Esophagus muscularis mucosa (tissue), 4 donors: ENCODE data around the gene PPIL1. TPM values are rescaled to one million over a fixed set of nuclear protein-coding genes. Genes with fewer than 3 reads are reported as not detected.

Source experiments
- DNase-seq: peaks from one replicate; pipeline ENCODE4 v3.0.0-alpha.2; 2017; ENCODE audit errors: extremely low spot score
- H3K27ac ChIP-seq, 4 donors: fragments of 200-600 bp; sonication (generic); replicated peaks in 1 of 4; 1 replicate in 3 of 4; 2 replicates in 1 of 4; pipeline ENCODE4 v1.5.1; 2016 to 2019; ENCODE audit warnings: mild to moderate bottlenecking in 1 of 4
- H3K27me3 ChIP-seq, 4 donors: fragments of 200-600 bp; sonication (generic); one replicate each; pipeline versions ENCODE4 v1.5.1 to v1.6.0; 2016 to 2019
- H3K36me3 ChIP-seq, 4 donors: fragments of 200-600 bp; sonication (generic); one replicate each; pipeline ENCODE4 v1.5.1; 2016 to 2019
- H3K4me1 ChIP-seq, 4 donors: fragments of 200-600 bp; sonication (generic); one replicate each; pipeline ENCODE4 v1.5.1; 2016 to 2019
- H3K4me3 ChIP-seq, 4 donors: fragments of 200-600 bp; sonication (generic); 1 replicate in 2 of 4; 2 replicates in 2 of 4; pipeline ENCODE4 v1.5.1; 2016 to 2019; ENCODE audit warnings: mild to moderate bottlenecking in 4 of 4, moderate library complexity in 1 of 4
- H3K9me3 ChIP-seq, 4 donors: fragments of 200-600 bp; sonication (generic); 1 replicate in 3 of 4; 2 replicates in 1 of 4; pipeline ENCODE4 v1.5.1; 2016 to 2019
- EP300 ChIP-seq: sonication (generic); formaldehyde crosslinking; IDR thresholded peaks from one replicate; pipeline ENCODE4 v1.6.1; 2017; ENCODE audit warnings: antibody characterized with exemption
- POLR2A ChIP-seq: fragments of 450-650 bp; IDR thresholded peaks from one replicate; pipeline ENCODE4 v1.6.1; 2017; ENCODE audit warnings: antibody characterized with exemption, moderate library complexity, mild to moderate bottlenecking, low read depth
- POLR2AphosphoS5 ChIP-seq, 2 donors: sonication (generic); formaldehyde crosslinking; IDR thresholded peaks; one replicate each; pipeline ENCODE4 v1.6.1; 2017; ENCODE audit warnings: antibody characterized with exemption in 2 of 2
- WGBS: methylation state at CpG from one replicate; pipeline ENCODE4 v1.1.5; 2018; 5-methylcytosine and 5-hydroxymethylcytosine counted together
- intact Hi-C: fragments of 100-400 bp; cut with DNase I; formaldehyde crosslinking; loops from one replicate; pipeline ENCODE4 v1.15.1; 2023
- total RNA-seq, 4 donors: library from RNA; depleted of rRNA; stranded (reverse); fragments of >200 nt; gene quantifications; one replicate each; pipeline versions ENCODE4 v1.1.0 to v1.2.1, GENCODE V29; 2016
- TF ChIP-seq, protein P1 (sequence below), 3 experiments: fragments of 200-600 bp in 2 of 3; fragments of 450-650 bp in 1 of 3; sonication (generic) in 2 of 3; IDR thresholded peaks; one replicate each; pipeline ENCODE4 v1.5.1; 2017 to 2019; ENCODE audit warnings: antibody characterized with exemption in 3 of 3, mild to moderate bottlenecking in 2 of 3, moderate library complexity in 1 of 3

The PPIL1 gene
- total RNA-seq, 4 donors from 2014 or later, result 17.6 to 30.3 (median 25.4) TPM

DNA sequence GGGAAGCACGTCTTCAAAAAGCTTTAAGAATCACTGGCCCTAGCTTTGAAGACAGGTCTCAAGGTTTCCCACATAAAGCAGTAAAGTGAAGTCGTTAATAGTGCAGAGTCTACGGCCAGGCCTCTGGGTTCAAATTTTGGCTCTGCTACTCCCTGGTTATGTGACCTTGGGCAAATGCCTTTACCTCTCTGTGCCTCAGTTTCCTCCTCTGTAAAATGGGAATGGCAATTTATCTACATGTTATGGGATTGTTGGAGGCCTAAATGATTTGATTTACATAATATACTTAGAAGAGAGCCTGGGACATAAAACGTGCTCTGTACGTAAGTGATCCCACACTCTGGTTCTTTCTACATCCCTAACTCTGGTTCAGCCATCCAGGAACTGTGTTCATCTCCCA lies 67.5 kb downstream of the PPIL1 start:
- no peak overlapping the region for H3K4me3 ChIP-seq
- intact Hi-C loops, result no loop called here
- no peaks in the 10 kb centered on the region for H3K9me3 ChIP-seq
- peaks cover 0 to 5% (median 1%) of the 10 kb centered on the region in 4 donors for H3K4me1 ChIP-seq
- 78% methylated on average over 5 of the region's 5 CpGs for WGBS
- H3K27ac ChIP-seq, result no peak overlapping the region
- no peak for DNase-seq
- peaks cover 0 to 6% (median 0%) of the 10 kb centered on the region in 4 donors for H3K27me3 ChIP-seq
- no peaks in the 10 kb centered on the region for H3K36me3 ChIP-seq
- TF ChIP-seq, protein P1, sequence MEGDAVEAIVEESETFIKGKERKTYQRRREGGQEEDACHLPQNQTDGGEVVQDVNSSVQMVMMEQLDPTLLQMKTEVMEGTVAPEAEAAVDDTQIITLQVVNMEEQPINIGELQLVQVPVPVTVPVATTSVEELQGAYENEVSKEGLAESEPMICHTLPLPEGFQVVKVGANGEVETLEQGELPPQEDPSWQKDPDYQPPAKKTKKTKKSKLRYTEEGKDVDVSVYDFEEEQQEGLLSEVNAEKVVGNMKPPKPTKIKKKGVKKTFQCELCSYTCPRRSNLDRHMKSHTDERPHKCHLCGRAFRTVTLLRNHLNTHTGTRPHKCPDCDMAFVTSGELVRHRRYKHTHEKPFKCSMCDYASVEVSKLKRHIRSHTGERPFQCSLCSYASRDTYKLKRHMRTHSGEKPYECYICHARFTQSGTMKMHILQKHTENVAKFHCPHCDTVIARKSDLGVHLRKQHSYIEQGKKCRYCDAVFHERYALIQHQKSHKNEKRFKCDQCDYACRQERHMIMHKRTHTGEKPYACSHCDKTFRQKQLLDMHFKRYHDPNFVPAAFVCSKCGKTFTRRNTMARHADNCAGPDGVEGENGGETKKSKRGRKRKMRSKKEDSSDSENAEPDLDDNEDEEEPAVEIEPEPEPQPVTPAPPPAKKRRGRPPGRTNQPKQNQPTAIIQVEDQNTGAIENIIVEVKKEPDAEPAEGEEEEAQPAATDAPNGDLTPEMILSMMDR (IDR thresholded peaks at IDR 0.05), result no peak
- TF ChIP-seq EP300 (no peak), POLR2AphosphoS5 (IDR thresholded peaks at IDR 0.05) (no peak), POLR2A (no peak)

DNA sequence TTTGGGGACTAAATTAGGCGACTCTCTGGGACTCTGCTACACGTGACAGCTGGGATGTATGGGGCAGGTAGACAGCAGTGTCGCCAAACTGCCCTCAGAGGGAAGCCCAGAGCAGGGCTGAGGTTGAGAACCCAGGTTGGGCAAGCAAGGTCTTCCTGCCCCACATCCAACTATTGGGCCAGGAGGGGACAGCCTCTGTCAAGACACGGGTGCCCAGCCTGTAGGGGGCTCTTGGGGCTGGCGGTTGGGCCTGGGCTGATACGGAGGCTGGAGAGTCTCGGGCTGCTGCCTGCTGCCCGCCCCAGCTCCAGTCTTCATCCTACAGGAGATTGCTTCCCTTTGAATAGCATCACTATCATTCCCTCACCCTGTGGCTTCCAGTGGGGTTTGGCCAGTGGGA lies 68.7 kb downstream of the PPIL1 start:
- Histone ChIP-seq H3K4me1 (peaks cover 0 to 3% (median 1%) of the 10 kb centered on the region in 4 donors), H3K27ac (no peak overlapping the region), H3K9me3 (no peaks in the 10 kb centered on the region), H3K27me3 (peaks cover 0 to 6% (median 0%) of the 10 kb centered on the region in 4 donors), H3K36me3 (no peaks in the 10 kb centered on the region), H3K4me3 (no peak overlapping the region)
- TF ChIP-seq POLR2A, result no peak
- TF ChIP-seq EP300, result no peak
- TF ChIP-seq, protein P1 (IDR thresholded peaks at IDR 0.05), result no peak
- TF ChIP-seq POLR2AphosphoS5 (IDR thresholded peaks at IDR 0.05), result no peak
- no peak for DNase-seq
- intact Hi-C loops, result no loop called here
- 94% methylated on average over 6 of the region's 8 CpGs for WGBS

DNA sequence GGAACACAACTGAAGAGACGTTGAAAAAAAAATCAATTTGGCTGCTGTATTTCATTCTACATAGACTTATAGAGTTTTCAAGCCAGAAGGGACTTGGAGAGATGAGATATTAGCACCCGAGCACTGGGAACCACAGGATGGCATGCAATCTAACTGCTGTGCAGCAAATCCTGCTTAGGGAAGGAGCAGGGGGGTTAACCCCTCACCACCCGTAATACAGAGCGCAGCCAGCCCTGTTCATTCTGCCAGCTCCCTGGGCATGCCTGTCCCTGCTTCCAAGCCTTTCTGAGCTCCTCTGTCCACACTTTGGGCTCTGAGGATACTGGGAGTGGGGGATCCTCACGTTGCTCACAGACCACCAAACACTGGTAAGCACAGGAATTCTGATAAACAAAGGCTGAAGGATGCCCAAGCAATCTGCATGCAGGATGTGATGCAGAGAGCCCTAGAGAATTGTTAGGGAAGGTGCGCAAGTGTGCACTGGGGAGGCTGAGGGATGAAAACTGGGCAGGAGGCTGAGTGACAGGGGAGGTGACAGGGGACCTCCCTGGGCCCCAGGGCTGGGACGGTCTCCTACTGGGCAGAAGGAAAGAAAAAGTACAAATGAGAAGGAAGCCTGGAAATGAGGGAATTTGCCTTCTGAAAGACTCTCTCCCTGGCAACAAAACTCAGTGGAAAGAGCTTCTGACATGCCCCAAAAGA lies 69.4 kb downstream of the PPIL1 start:
- no peak for DNase-seq
- WGBS, result 68% methylated on average over 7 of the region's 7 CpGs
- H3K27ac ChIP-seq, result no peak overlapping the region
- peaks cover 0 to 6% (median 0%) of the 10 kb centered on the region in 4 donors for H3K27me3 ChIP-seq
- no peak overlapping the region for H3K4me3 ChIP-seq
- H3K36me3 ChIP-seq, result no peaks in the 10 kb centered on the region
- H3K9me3 ChIP-seq, result no peaks in the 10 kb centered on the region
- no peak for TF ChIP-seq POLR2AphosphoS5 (IDR thresholded peaks at IDR 0.05)
- TF ChIP-seq POLR2A, result no peak
- TF ChIP-seq, protein P1 (IDR thresholded peaks at IDR 0.05), result no peak
- TF ChIP-seq EP300, result no peak
- intact Hi-C loops, result no loop called here
- H3K4me1 ChIP-seq, result no peaks in the 10 kb centered on the region

Other genes starting within 250 kb of the PPIL1 start
- gene CDKN1A, start 196.1 kb downstream of the PPIL1 start, total RNA-seq, result 100 to 1,000 TPM in 2 of 4 donors, 10 to 100 TPM in 2; 47.3 to 613 (median 93.3) TPM
- 1 to 10 TPM in 2 of 4 donors, under 1 TPM in 2; 0.19 to 1.5 (median 0.94) TPM for gene RAB44, start 177.0 kb downstream of the PPIL1 start, total RNA-seq
- gene CPNE5, start 35.4 kb downstream of the PPIL1 start, total RNA-seq, result 1 to 10 TPM; 2.1 to 4.6 (median 2.6) TPM
- gene C6orf89, start 11.1 kb upstream of the PPIL1 start, total RNA-seq, result 10 to 100 TPM; 56.5 to 66.2 (median 59.0) TPM
- gene PI16, start 79.9 kb upstream of the PPIL1 start, total RNA-seq, result 10 to 100 TPM; 44.8 to 64.3 (median 56.9) TPM
- gene MTCH1, start 111.4 kb upstream of the PPIL1 start, total RNA-seq, result 100 to 1,000 TPM; 205 to 258 (median 232) TPM
- gene FGD2, start 130.9 kb upstream of the PPIL1 start, total RNA-seq, result 10 to 100 TPM; 13.9 to 23.1 (median 19.3) TPM